GM12878 (cell line): ENCODE data around the gene APOH.

ENCODE experiments used
- CBX3 ChIP-seq: fragments of 200-600 bp; sonication (generic); IDR thresholded peaks from 2 replicates; pipeline ENCODE4 v1.6.1; 2016; ENCODE audit warnings: low read depth, borderline replicate concordance
- CHD1 ChIP-seq: IDR thresholded peaks from 2 replicates; pipeline ENCODE4 v1.6.1; 2012; ENCODE audit warnings: low read depth, low read length, improper control_type of control experiment
- CTCF ChIP-seq, 3 experiments: IDR thresholded peaks in 2 of 3; conservative IDR thresholded peaks in 1 of 3; 2 replicates each; pipeline ENCODE4 v1.5.1; 2011; ENCODE audit warnings: low read depth in 3 of 3, low read length in 3 of 3, mild to moderate bottlenecking in 3 of 3, control low read depth in 2 of 3, moderate library complexity in 2 of 3, inconsistent platforms in 1 of 3, mixed read lengths in 1 of 3; ENCODE audit not compliant: control insufficient read depth in 2 of 3, insufficient read depth in 1 of 3; ENCODE audit errors: extremely low read depth in 1 of 3
- HCFC1 ChIP-seq: fragments of 150-350 bp; IDR thresholded peaks from 2 replicates; pipeline ENCODE4 v1.6.1; 2014; ENCODE audit warnings: low read length
- JUND ChIP-seq: IDR thresholded peaks from 2 replicates; pipeline ENCODE4 v1.6.1; 2012; ENCODE audit warnings: low read depth, mild to moderate bottlenecking, low read length, improper control_type of control experiment, moderate library complexity
- POLR2A ChIP-seq: IDR thresholded peaks from 2 replicates; pipeline ENCODE4 v1.6.1; 2011; ENCODE audit warnings: low read depth, mild to moderate bottlenecking, low read length
- POLR2AphosphoS5 ChIP-seq: IDR thresholded peaks from 2 replicates; pipeline ENCODE4 v1.6.1; 2011; ENCODE audit warnings: mild to moderate bottlenecking, low read length, inconsistent platforms
- TCF12 ChIP-seq: IDR thresholded peaks from 2 replicates; pipeline ENCODE4 v1.6.1; 2011; ENCODE audit warnings: low read depth, mild to moderate bottlenecking, low read length
- ZBTB40 ChIP-seq: fragments of 450-650 bp; IDR thresholded peaks from 2 replicates; pipeline ENCODE4 v1.6.1; 2016; ENCODE audit warnings: mild to moderate bottlenecking, moderate library complexity, borderline replicate concordance
- ZZZ3 ChIP-seq: IDR thresholded peaks from 2 replicates; pipeline ENCODE4 v1.6.1; 2011; ENCODE audit warnings: low read depth; ENCODE audit not compliant: control insufficient read depth, insufficient read length

DNA sequence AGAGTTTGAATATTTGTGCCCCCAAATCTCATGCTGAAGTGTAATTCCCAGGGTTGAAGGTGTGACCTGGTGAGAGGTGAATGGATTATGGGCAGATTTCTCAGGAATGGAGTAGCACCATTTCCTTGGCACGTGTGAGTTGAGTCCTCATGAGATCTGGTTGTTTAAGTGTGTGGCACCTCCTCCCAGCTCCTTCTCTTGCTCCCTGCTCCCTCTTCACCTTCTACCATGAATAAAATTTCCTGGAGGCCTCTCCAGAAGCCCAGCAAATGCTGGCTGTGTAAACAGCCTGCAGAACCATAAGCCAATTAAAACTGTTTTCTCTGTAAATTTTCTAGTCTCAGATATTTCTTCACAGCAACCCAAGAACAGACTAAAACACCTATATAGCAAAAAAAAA lies 12.6 kb upstream of the APOH start:
- TF ChIP-seq CHD1, result no peak
- TF ChIP-seq CTCF (IDR thresholded peaks at IDR 0.05 in 2 of 3, conservative IDR thresholded peaks at IDR 0.05 in 1 of 3; ENCODE audit: control insufficient read depth in 2 of 3, extremely low read depth in 1 of 3, insufficient read depth in 1 of 3, low read depth in 3 of 3, low read length in 3 of 3), result no peak
- TF ChIP-seq POLR2A, result no peak
- TF ChIP-seq ZZZ3, result no peak
- no peak for TF ChIP-seq POLR2AphosphoS5
- no peak for TF ChIP-seq ZBTB40
- no peak for TF ChIP-seq JUND
- TF ChIP-seq CBX3, result no peak
- no peak for TF ChIP-seq TCF12
- TF ChIP-seq HCFC1, result no peak
